ENCODE measurements around the gene CARMIL1.

DNA sequence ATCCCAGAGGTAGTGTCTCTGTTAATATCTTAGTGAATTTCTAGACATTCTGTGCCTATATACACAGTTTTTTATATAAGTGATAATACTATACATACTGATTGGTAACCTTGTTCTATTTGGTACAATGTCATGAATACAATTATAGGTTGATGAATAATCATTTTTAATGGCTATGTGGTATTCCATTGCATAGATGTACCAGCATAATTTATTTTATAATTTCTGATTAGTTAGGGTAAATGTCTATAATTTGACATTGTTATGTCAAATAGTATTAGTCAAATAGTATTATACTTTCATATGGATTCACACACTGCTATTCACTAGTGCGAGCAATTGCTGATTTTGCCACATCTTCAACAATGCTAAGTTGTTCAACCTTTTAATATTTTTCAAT lies 262.1 kb downstream of the CARMIL1 start:
- TF ChIP-seq EZH2 (IDR thresholded peaks at IDR 0.05; ENCODE audit: borderline replicate concordance, control insufficient read depth, low read depth, low read length) (no peak), ZNF207 (IDR thresholded peaks at IDR 0.05; ENCODE audit: borderline replicate concordance) (no peak), MEF2A (IDR thresholded peaks at IDR 0.05; ENCODE audit: insufficient read depth, low read depth, low read length) (no peak), CEBPB (IDR thresholded peaks at IDR 0.05; ENCODE audit: borderline replicate concordance in 1 of 2, low read depth in 2 of 2, low read length in 2 of 2) (no peak), SIX5 (IDR thresholded peaks at IDR 0.05; ENCODE audit: low read depth, low read length, severe bottlenecking) (no peak)
- TF ChIP-seq, protein P1, sequence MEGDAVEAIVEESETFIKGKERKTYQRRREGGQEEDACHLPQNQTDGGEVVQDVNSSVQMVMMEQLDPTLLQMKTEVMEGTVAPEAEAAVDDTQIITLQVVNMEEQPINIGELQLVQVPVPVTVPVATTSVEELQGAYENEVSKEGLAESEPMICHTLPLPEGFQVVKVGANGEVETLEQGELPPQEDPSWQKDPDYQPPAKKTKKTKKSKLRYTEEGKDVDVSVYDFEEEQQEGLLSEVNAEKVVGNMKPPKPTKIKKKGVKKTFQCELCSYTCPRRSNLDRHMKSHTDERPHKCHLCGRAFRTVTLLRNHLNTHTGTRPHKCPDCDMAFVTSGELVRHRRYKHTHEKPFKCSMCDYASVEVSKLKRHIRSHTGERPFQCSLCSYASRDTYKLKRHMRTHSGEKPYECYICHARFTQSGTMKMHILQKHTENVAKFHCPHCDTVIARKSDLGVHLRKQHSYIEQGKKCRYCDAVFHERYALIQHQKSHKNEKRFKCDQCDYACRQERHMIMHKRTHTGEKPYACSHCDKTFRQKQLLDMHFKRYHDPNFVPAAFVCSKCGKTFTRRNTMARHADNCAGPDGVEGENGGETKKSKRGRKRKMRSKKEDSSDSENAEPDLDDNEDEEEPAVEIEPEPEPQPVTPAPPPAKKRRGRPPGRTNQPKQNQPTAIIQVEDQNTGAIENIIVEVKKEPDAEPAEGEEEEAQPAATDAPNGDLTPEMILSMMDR (IDR thresholded peaks at IDR 0.05 in 2 of 3, conservative IDR thresholded peaks at IDR 0.05 in 1 of 3; ENCODE audit: control insufficient read depth in 2 of 3, extremely low read depth in 1 of 3, insufficient read depth in 1 of 3, low read depth in 3 of 3, low read length in 3 of 3), result no peak
- TF ChIP-seq, protein P2, sequence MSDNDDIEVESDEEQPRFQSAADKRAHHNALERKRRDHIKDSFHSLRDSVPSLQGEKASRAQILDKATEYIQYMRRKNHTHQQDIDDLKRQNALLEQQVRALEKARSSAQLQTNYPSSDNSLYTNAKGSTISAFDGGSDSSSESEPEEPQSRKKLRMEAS (IDR thresholded peaks at IDR 0.05; ENCODE audit: low read depth, low read length), result no peak
